Measurements from ENCODE around the gene SMOC1.

SMOC1 gene

DNA sequence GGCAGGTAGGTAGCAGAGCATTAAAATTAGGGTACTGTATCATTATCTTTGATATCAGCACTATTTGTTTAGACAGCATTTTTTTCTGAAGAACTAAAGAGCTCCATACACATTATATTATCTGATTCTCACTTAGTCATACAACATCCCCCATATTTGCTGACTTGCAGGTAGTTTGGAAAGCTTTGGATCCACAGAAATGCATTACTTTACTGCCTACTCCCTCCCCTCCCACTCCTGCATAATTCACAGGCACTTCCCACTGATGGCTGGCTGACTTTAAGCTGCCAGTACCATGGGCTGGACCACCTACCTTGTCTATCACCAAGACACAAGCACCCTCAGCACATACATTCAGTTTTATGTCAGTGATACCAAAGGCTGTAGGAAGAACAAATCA, 199.1 kb downstream of the SMOC1 start:
- TF ChIP-seq CTCF (IDR thresholded peaks at IDR 0.05; ENCODE audit: low read depth, low read length, missing control alignments): no peak
- DNase-seq (ENCODE audit: low read depth): no peak
- no peak overlapping the region for H3K4me3 ChIP-seq (ENCODE audit: low read depth, low read length)

- no peak for TF ChIP-seq CTCF (IDR thresholded peaks at IDR 0.05; ENCODE audit: low read depth, low read length, missing control alignments)
- no peak for DNase-seq (ENCODE audit: low read depth)
- no peak overlapping the region for H3K4me3 ChIP-seq (ENCODE audit: low read depth, low read length)
Observed at GRCh38 chr14:70080076-70080475, 200.9 kb downstream of the SMOC1 start.

Data from GM12864 (cell line).